Caco-2 (cell line): ENCODE measurements around the gene CTIF. TPM values are rescaled to one million over a fixed set of nuclear protein-coding genes. Genes with fewer than 3 reads are reported as not detected.

Experiments
- BruUV-seq: library from RNA; stranded (reverse); fragments of 400-500 nt; replicated peaks from 2 replicates; lab custom pipeline; 2021; lab: Mats Ljungman, UMichigan
- CTCF ChIA-PET: fragments of 300-600 bp; sonication (Branson Sonifier 250); formaldehyde crosslinking; loops from one replicate; lab custom pipeline; 2022; ENCODE audit warnings: antibody characterized with exemption; lab: Charles Lee
- POLR2A ChIA-PET: fragments of 300-600 bp; sonication (Branson Sonifier 250); formaldehyde crosslinking; loops from one replicate; lab custom pipeline; 2022; ENCODE audit warnings: antibody characterized with exemption; lab: Charles Lee
- DNase-seq, 2 experiments: peaks; one replicate each; pipeline versions ENCODE4 v3.0.0 to v3.0.0-alpha.2; 2020 to 2022
- H3K27me3 ChIP-seq: replicated peaks from 2 replicates; pipeline ENCODE4 v1.6.0; 2011; ENCODE audit warnings: low read length; ENCODE audit not compliant: control insufficient read depth, insufficient read depth
- H3K36me3 ChIP-seq: 2 replicates; pipeline ENCODE4 v1.5.1; 2011; ENCODE audit warnings: low read length; ENCODE audit not compliant: control insufficient read depth, insufficient read depth
- H3K4me1 ChIP-seq: fragments of 250-450 bp; sonication (Bioruptor Pico); 2 replicates; pipeline ENCODE4 v1.5.1; 2020; ENCODE audit warnings: mild to moderate bottlenecking
- H3K4me3 ChIP-seq: 2 replicates; pipeline ENCODE4 v1.5.1; 2011; ENCODE audit warnings: low read depth, mild to moderate bottlenecking, control low read depth, low read length
- H3K9me3 ChIP-seq: fragments of 250-450 bp; sonication (Bioruptor Pico); 2 replicates; pipeline ENCODE4 v1.5.1; 2020; ENCODE audit warnings: mild to moderate bottlenecking, moderate library complexity
- H3K27ac Mint-ChIP-seq: one replicate; pipeline ENCODE4 v1.8.0; 2022; ENCODE audit warnings: mixed read lengths; ENCODE audit not compliant: unreplicated experiment
- H3K27me3 Mint-ChIP-seq: one replicate; pipeline ENCODE4 v1.8.0; 2022; ENCODE audit warnings: mixed read lengths; ENCODE audit not compliant: insufficient read depth, unreplicated experiment
- H3K36me3 Mint-ChIP-seq: one replicate; pipeline ENCODE4 v1.8.0; 2022; ENCODE audit warnings: mild to moderate bottlenecking, mixed read lengths; ENCODE audit not compliant: insufficient read depth, unreplicated experiment
- H3K4me1 Mint-ChIP-seq: one replicate; pipeline ENCODE4 v1.8.0; 2022; ENCODE audit warnings: low read depth, mixed read lengths; ENCODE audit not compliant: unreplicated experiment
- H3K4me3 Mint-ChIP-seq: one replicate; pipeline ENCODE4 v1.8.0; 2022; ENCODE audit warnings: mild to moderate bottlenecking, moderate library complexity, mixed read lengths; ENCODE audit not compliant: unreplicated experiment
- H3K9me3 Mint-ChIP-seq: one replicate; pipeline ENCODE4 v1.8.0; 2022; ENCODE audit warnings: mixed read lengths; ENCODE audit not compliant: unreplicated experiment
- CTCF ChIP-seq, 2 experiments: fragments of 200-600 bp in 1 of 2; IDR thresholded peaks; 1 replicate in 1 of 2; 2 replicates in 1 of 2; pipeline versions ENCODE4 v1.5.1 to v1.8.0; 2011 to 2022; ENCODE audit warnings: antibody characterized with exemption in 1 of 2, control low read depth in 1 of 2, inconsistent platforms in 1 of 2, low read depth in 1 of 2, low read length in 1 of 2, mild to moderate bottlenecking in 1 of 2, moderate library complexity in 1 of 2; ENCODE audit not compliant: insufficient read depth in 1 of 2, severe bottlenecking in 1 of 2, unreplicated experiment in 1 of 2
- intact Hi-C: fragments of 100-400 bp; cut with micrococcal nuclease; formaldehyde crosslinking; loops from one replicate; pipeline ENCODE4 v1.10.0; 2022; ENCODE audit not compliant: unreplicated experiment
- total RNA-seq: library from RNA; stranded (reverse); gene quantifications from 2 replicates; pipeline ENCODE4 v1.2.3, GENCODE V29; 2022

Gene CTIF
- total RNA-seq, 1 experiment from 2014 or later: 19.9 TPM

GRCh38 chr18:48740068-48740440, 201.2 kb downstream of the CTIF start:
- TF ChIP-seq CTCF (IDR thresholded peaks at IDR 0.05; ENCODE audit: insufficient read depth in 1 of 2, low read depth in 1 of 2, low read length in 1 of 2, severe bottlenecking in 1 of 2, unreplicated experiment in 1 of 2): no peak
- H3K4me1 ChIP-seq: no peaks in the 10 kb centered on the region
- no peaks in the 10 kb centered on the region for H3K27me3 ChIP-seq
- Mint-ChIP-seq H3K4me1 (peaks cover 4% of the 10 kb centered on the region), H3K36me3 (no peaks in the 10 kb centered on the region), H3K9me3 (no peaks in the 10 kb centered on the region), H3K27ac (no peak overlapping the region), H3K4me3 (no peak overlapping the region), H3K27me3 (no peaks in the 10 kb centered on the region)
- CTCF ChIA-PET: no interaction called here
- H3K4me3 ChIP-seq: no peak overlapping the region
- POLR2A ChIA-PET: no interaction called here
- no peaks in the 10 kb centered on the region for H3K36me3 ChIP-seq
- no peak for DNase-seq
- intact Hi-C loops: no loop called here
- no peaks in the 10 kb centered on the region for H3K9me3 ChIP-seq
- BruUV-seq: no TSS peak

- intact Hi-C loops: no loop called here
- H3K36me3 ChIP-seq: no peaks in the 10 kb centered on the region
- no peaks in the 10 kb centered on the region for H3K27me3 Mint-ChIP-seq
- no peaks in the 10 kb centered on the region for H3K27me3 ChIP-seq
- no peaks in the 10 kb centered on the region for H3K4me1 Mint-ChIP-seq
- TF ChIP-seq CTCF (IDR thresholded peaks at IDR 0.05; ENCODE audit: insufficient read depth in 1 of 2, low read depth in 1 of 2, low read length in 1 of 2, severe bottlenecking in 1 of 2, unreplicated experiment in 1 of 2): no peak
- POLR2A ChIA-PET: no interaction called here
- BruUV-seq: no TSS peak
- no peak overlapping the region for H3K27ac Mint-ChIP-seq
- H3K9me3 Mint-ChIP-seq: no peaks in the 10 kb centered on the region
- H3K9me3 ChIP-seq: no peaks in the 10 kb centered on the region
- no peaks in the 10 kb centered on the region for H3K4me1 ChIP-seq
- H3K4me3 ChIP-seq: no peak overlapping the region
- no peak for DNase-seq
- CTCF ChIA-PET: no interaction called here
- no peaks in the 10 kb centered on the region for H3K36me3 Mint-ChIP-seq
- no peak overlapping the region for H3K4me3 Mint-ChIP-seq
These were observed 202.1 kb downstream of the CTIF start for GRCh38 chr18:48740851-48741485.

- intact Hi-C loops: no loop called here
- POLR2A ChIA-PET: no interaction called here
- no peak overlapping the region for H3K27ac Mint-ChIP-seq
- no peaks in the 10 kb centered on the region for H3K36me3 Mint-ChIP-seq
- Histone ChIP-seq H3K9me3 (no peaks in the 10 kb centered on the region), H3K36me3 (no peaks in the 10 kb centered on the region), H3K4me3 (no peak overlapping the region), H3K27me3 (no peaks in the 10 kb centered on the region), H3K4me1 (no peaks in the 10 kb centered on the region)
- H3K9me3 Mint-ChIP-seq: no peaks in the 10 kb centered on the region
- H3K4me1 Mint-ChIP-seq: no peaks in the 10 kb centered on the region
- no peak for DNase-seq
- CTCF ChIA-PET: no interaction called here
- TF ChIP-seq CTCF (IDR thresholded peaks at IDR 0.05; ENCODE audit: insufficient read depth in 1 of 2, low read depth in 1 of 2, low read length in 1 of 2, severe bottlenecking in 1 of 2, unreplicated experiment in 1 of 2): no peak
- no peaks in the 10 kb centered on the region for H3K27me3 Mint-ChIP-seq
- H3K4me3 Mint-ChIP-seq: no peak overlapping the region
- BruUV-seq: no TSS peak
These were observed 203.0 kb downstream of the CTIF start for GRCh38 chr18:48741866-48742265.
